ENCODE results near the gene ATP4B. TPM values are rescaled to one million over a fixed set of nuclear protein-coding genes. Genes with fewer than 3 reads are reported as not detected.

ATP4B gene
- total and polyA plus RNA-seq, 7 donors, result 0.04 TPM; not detected in 6

DNA sequence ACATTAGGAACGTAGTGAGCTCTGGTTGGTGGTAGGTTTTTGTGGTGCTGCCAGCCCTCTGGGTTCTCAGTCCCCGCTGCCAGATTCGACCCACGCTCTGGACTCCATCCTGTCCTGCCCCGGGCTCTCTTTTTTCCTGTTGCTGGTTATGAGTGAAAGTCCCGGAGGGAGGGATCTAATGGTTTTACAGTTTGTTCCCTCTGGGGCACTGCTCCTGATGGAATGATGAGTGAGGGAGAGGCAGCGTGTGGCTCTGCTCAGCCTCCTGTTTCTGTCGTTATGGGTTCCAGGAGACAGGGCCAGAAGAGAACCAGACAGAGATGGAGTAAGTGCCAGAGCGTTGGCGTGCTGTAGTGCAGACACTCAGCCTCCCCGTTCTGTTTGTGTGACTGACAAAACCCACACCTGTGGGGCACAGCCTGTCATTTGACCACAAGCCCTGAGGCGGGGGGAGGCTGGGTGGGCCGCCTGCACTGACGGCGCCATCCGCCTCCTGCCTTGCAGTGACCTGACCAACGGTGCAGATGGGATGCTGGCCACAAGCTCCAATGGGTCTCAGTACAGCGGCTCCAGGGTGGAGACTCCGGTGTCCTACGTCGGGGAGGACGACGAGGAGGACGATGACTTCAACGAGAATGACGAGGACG, 18.3 kb downstream of the ATP4B start:
- no peak for ATAC-seq
- peak in 1 of 2 donors; percentile 34 for DNase-seq
- Histone ChIP-seq H3K9me3 (no peaks in the 10 kb centered on the region), H3K36me3 (ENCODE audit: insufficient read depth in 1 of 2, low read depth in 1 of 2) (peaks cover 7 to 65% of the 10 kb centered on the region in 2 donors), H3K4me1 (no peaks in the 10 kb centered on the region), H3K27ac (no peak overlapping the region), H3K27me3 (ENCODE audit: insufficient read depth in 3 of 3, low read length in 2 of 3) (no peaks in the 10 kb centered on the region), H3K4me3 (no peak overlapping the region)
- 93 to 94% (median 93%) methylated on average over 27 of the region's 27 CpGs for WGBS, 3 donors
- TF ChIP-seq, protein P1, sequence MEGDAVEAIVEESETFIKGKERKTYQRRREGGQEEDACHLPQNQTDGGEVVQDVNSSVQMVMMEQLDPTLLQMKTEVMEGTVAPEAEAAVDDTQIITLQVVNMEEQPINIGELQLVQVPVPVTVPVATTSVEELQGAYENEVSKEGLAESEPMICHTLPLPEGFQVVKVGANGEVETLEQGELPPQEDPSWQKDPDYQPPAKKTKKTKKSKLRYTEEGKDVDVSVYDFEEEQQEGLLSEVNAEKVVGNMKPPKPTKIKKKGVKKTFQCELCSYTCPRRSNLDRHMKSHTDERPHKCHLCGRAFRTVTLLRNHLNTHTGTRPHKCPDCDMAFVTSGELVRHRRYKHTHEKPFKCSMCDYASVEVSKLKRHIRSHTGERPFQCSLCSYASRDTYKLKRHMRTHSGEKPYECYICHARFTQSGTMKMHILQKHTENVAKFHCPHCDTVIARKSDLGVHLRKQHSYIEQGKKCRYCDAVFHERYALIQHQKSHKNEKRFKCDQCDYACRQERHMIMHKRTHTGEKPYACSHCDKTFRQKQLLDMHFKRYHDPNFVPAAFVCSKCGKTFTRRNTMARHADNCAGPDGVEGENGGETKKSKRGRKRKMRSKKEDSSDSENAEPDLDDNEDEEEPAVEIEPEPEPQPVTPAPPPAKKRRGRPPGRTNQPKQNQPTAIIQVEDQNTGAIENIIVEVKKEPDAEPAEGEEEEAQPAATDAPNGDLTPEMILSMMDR (IDR thresholded peaks at IDR 0.05), result no peak
- intact Hi-C loops (cut with DNase I), result no loop called here

DNA sequence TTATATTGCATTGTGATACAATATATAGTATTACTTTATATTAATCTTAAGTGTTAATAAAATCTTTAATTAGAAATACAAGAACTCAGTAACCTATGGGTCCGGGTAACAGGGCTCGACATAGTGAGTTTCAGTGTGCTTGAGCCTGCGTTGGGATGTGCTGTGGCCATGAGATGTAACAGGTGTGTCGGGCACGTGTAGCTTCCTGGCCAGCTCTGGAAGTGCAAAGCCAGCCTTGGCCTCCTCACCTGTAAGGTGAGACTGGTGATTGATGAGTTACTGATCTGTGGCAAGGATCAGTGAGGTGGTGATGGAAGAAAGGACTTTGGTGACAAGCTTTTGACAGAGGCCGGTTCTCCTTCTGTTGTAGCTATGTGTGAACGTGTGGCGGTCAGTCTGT, 19.2 kb downstream of the ATP4B start:
- intact Hi-C loops (cut with DNase I), result no loop called here
- ATAC-seq (no peak), DNase-seq (no peak)
- Histone ChIP-seq H3K27ac (no peak overlapping the region), H3K27me3 (ENCODE audit: insufficient read depth in 3 of 3, low read length in 2 of 3) (no peaks in the 10 kb centered on the region), H3K4me3 (no peak overlapping the region), H3K36me3 (ENCODE audit: insufficient read depth in 1 of 2, low read depth in 1 of 2) (peaks cover 9 to 73% of the 10 kb centered on the region in 2 donors), H3K4me1 (no peaks in the 10 kb centered on the region), H3K9me3 (no peaks in the 10 kb centered on the region)
- WGBS, 3 donors, result 90 to 95% (median 93%) methylated on average over 8 of the region's 8 CpGs
- TF ChIP-seq, protein P1 (IDR thresholded peaks at IDR 0.05), result no peak

DNA sequence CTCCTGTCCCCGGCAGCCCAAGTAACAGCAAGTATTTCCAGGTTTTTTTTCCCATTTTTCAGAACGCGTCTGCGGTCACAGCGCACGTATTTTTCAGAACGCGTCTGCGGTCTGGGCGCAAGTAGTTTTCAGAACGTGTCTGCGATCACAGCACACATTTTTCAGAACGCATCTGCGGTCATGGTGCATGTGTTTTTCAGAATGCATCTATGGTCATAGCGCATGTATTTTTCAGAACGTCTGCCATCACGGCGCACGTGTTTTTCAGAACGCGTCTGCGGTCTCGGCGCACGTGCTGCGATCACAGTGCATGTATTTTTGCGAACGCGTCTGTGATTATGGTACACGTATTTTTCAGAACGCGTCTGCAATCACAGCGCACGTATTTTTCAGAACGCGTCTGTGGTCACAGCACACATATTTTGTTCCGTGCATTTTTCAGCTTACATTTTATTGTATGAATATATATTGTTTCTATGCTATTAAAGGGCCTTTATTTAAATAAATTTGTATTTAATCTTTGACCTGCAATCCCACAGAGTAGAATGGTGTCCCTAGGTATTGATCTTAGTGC, 19.7 kb downstream of the ATP4B start:
- intact Hi-C loops (cut with DNase I), result no loop called here
- H3K4me1 ChIP-seq, result no peaks in the 10 kb centered on the region
- DNase-seq (peak in 1 of 2 donors; percentile 19), ATAC-seq (no peak)
- no peak overlapping the region for H3K4me3 ChIP-seq
- H3K9me3 ChIP-seq, result no peaks in the 10 kb centered on the region
- H3K27ac ChIP-seq, result no peak overlapping the region
- H3K36me3 ChIP-seq (ENCODE audit: insufficient read depth in 1 of 2, low read depth in 1 of 2), result peaks cover 9 to 79% of the 10 kb centered on the region in 2 donors
- no peaks in the 10 kb centered on the region for H3K27me3 ChIP-seq (ENCODE audit: insufficient read depth in 3 of 3, low read length in 2 of 3)
- WGBS, 3 donors, result 96 to 98% (median 98%) methylated on average over 37 of the region's 37 CpGs
- TF ChIP-seq, protein P1 (IDR thresholded peaks at IDR 0.05), result no peak

DNA sequence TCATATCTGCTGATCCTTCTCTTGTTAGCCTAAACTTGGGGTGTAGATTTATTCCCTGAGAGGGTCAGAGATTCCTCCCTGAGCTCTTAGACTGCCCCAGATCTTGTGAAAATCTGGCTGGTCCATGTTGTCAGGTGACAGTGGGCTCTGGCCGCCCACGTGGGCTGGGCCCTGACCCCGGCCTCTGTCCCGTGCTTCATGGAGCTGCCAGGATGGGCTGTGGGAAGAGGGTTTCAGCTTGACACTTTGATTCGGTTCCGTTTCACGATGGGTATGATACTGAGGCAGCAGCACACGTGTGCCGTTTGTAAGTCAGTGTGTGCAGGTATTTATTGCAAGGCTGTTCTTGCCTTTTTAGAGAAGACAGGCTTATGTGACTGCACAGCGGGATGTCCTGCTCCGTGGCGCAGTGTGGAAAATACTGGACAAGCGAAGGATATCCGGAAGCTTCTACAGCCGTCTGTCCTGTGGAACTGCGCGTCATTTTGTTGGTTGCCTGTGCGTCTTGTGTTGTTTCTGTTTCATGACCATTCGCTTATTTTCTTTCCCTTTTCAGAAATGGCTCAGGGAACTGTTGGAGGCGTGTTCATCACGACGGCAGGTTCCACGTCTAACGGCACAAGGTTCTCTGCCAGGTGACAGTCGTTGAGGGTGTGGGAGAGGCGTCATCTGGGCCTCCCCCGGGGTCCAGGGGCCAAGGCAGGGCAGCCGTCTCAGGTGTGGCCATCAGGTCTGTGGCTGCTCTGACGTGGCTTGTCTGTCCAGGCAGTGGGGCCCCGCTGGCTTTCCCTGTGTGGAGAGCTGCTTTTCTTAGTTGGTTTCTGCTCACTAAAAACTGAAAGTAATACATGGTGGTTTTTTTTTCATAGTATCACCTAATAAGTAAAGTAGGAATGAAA, 20.5 kb downstream of the ATP4B start:
- Histone ChIP-seq H3K36me3 (ENCODE audit: insufficient read depth in 1 of 2, low read depth in 1 of 2) (peaks cover 9 to 86% of the 10 kb centered on the region in 2 donors), H3K27me3 (ENCODE audit: insufficient read depth in 3 of 3, low read length in 2 of 3) (no peaks in the 10 kb centered on the region), H3K4me1 (no peaks in the 10 kb centered on the region), H3K4me3 (no peak overlapping the region), H3K27ac (no peak overlapping the region), H3K9me3 (no peaks in the 10 kb centered on the region)
- TF ChIP-seq, protein P1 (IDR thresholded peaks at IDR 0.05), result no peak
- DNase-seq (peak in 1 of 2 donors; percentile 30), ATAC-seq (no peak)
- intact Hi-C loops (cut with DNase I), result no loop called here
- WGBS, 3 donors, result 93 to 95% (median 94%) methylated on average over 30 of the region's 30 CpGs
